ENCODE results near the gene TMTC1.

TMTC1 gene

GRCh38 chr12:29707846-29708245 is 75.9 kb downstream of the TMTC1 start:
- Histone ChIP-seq H3K27me3 (ENCODE audit: low read depth, low read length) (no peaks in the 10 kb centered on the region), H3K27ac (ENCODE audit: low read length) (no peak overlapping the region), H3K9me3 (ENCODE audit: control insufficient read depth in 1 of 2, low read length in 2 of 2) (no peaks in the 10 kb centered on the region), H3K4me3 (ENCODE audit: low read depth in 1 of 2, low read length in 2 of 2) (no peak overlapping the region), H3K36me3 (ENCODE audit: control insufficient read depth in 1 of 2, insufficient read depth in 2 of 2, low read length in 2 of 2) (no peaks in the 10 kb centered on the region), H3K4me1 (ENCODE audit: control insufficient read depth in 1 of 2, insufficient read depth in 2 of 2, low read length in 2 of 2) (peaks cover 0 to 30% of the 10 kb centered on the region in 2 donors)

- Histone ChIP-seq H3K9me3 (ENCODE audit: control insufficient read depth in 1 of 2, low read length in 2 of 2) (no peaks in the 10 kb centered on the region), H3K36me3 (ENCODE audit: control insufficient read depth in 1 of 2, insufficient read depth in 2 of 2, low read length in 2 of 2) (no peaks in the 10 kb centered on the region), H3K4me1 (ENCODE audit: control insufficient read depth in 1 of 2, insufficient read depth in 2 of 2, low read length in 2 of 2) (peaks cover 0 to 27% of the 10 kb centered on the region in 2 donors), H3K27me3 (ENCODE audit: low read depth, low read length) (no peaks in the 10 kb centered on the region), H3K27ac (ENCODE audit: low read length) (no peak overlapping the region), H3K4me3 (ENCODE audit: low read depth in 1 of 2, low read length in 2 of 2) (no peak overlapping the region)
These were observed 77.4 kb downstream of the TMTC1 start for GRCh38 chr12:29706311-29706710.

GRCh38 chr12:29703528-29703927 is 80.2 kb downstream of the TMTC1 start:
- Histone ChIP-seq H3K27ac (ENCODE audit: low read length) (no peak overlapping the region), H3K9me3 (ENCODE audit: control insufficient read depth in 1 of 2, low read length in 2 of 2) (no peaks in the 10 kb centered on the region), H3K36me3 (ENCODE audit: control insufficient read depth in 1 of 2, insufficient read depth in 2 of 2, low read length in 2 of 2) (no peaks in the 10 kb centered on the region), H3K27me3 (ENCODE audit: low read depth, low read length) (no peaks in the 10 kb centered on the region), H3K4me3 (ENCODE audit: low read depth in 1 of 2, low read length in 2 of 2) (no peak overlapping the region), H3K4me1 (ENCODE audit: control insufficient read depth in 1 of 2, insufficient read depth in 2 of 2, low read length in 2 of 2) (peaks cover 0 to 14% of the 10 kb centered on the region in 2 donors)

GRCh38 chr12:29702972-29703371 is 80.8 kb downstream of the TMTC1 start:
- Histone ChIP-seq H3K4me3 (ENCODE audit: low read depth in 1 of 2, low read length in 2 of 2) (no peak overlapping the region), H3K36me3 (ENCODE audit: control insufficient read depth in 1 of 2, insufficient read depth in 2 of 2, low read length in 2 of 2) (no peaks in the 10 kb centered on the region), H3K27me3 (ENCODE audit: low read depth, low read length) (no peaks in the 10 kb centered on the region), H3K27ac (ENCODE audit: low read length) (no peak overlapping the region), H3K9me3 (ENCODE audit: control insufficient read depth in 1 of 2, low read length in 2 of 2) (no peaks in the 10 kb centered on the region), H3K4me1 (ENCODE audit: control insufficient read depth in 1 of 2, insufficient read depth in 2 of 2, low read length in 2 of 2) (peaks cover 0 to 12% of the 10 kb centered on the region in 2 donors)

- Histone ChIP-seq H3K27ac (ENCODE audit: low read length) (no peak overlapping the region), H3K9me3 (ENCODE audit: control insufficient read depth in 1 of 2, low read length in 2 of 2) (no peaks in the 10 kb centered on the region), H3K4me3 (ENCODE audit: low read depth in 1 of 2, low read length in 2 of 2) (no peak overlapping the region), H3K4me1 (ENCODE audit: control insufficient read depth in 1 of 2, insufficient read depth in 2 of 2, low read length in 2 of 2) (peaks cover 0 to 12% of the 10 kb centered on the region in 2 donors), H3K36me3 (ENCODE audit: control insufficient read depth in 1 of 2, insufficient read depth in 2 of 2, low read length in 2 of 2) (no peaks in the 10 kb centered on the region), H3K27me3 (ENCODE audit: low read depth, low read length) (no peaks in the 10 kb centered on the region)
These were observed 81.5 kb downstream of the TMTC1 start for GRCh38 chr12:29702222-29702621.

- Histone ChIP-seq H3K36me3 (ENCODE audit: control insufficient read depth in 1 of 2, insufficient read depth in 2 of 2, low read length in 2 of 2) (no peaks in the 10 kb centered on the region), H3K4me3 (ENCODE audit: low read depth in 1 of 2, low read length in 2 of 2) (no peak overlapping the region), H3K27me3 (ENCODE audit: low read depth, low read length) (no peaks in the 10 kb centered on the region), H3K27ac (ENCODE audit: low read length) (no peak overlapping the region), H3K4me1 (ENCODE audit: control insufficient read depth in 1 of 2, insufficient read depth in 2 of 2, low read length in 2 of 2) (peaks cover 0 to 9% of the 10 kb centered on the region in 2 donors), H3K9me3 (ENCODE audit: control insufficient read depth in 1 of 2, low read length in 2 of 2) (no peaks in the 10 kb centered on the region)
These were observed 82.8 kb downstream of the TMTC1 start for GRCh38 chr12:29700761-29701481.

GRCh38 chr12:29698756-29699155 is 85.0 kb downstream of the TMTC1 start:
- Histone ChIP-seq H3K4me1 (ENCODE audit: control insufficient read depth in 1 of 2, insufficient read depth in 2 of 2, low read length in 2 of 2) (no peaks in the 10 kb centered on the region), H3K4me3 (ENCODE audit: low read depth in 1 of 2, low read length in 2 of 2) (no peak overlapping the region), H3K36me3 (ENCODE audit: control insufficient read depth in 1 of 2, insufficient read depth in 2 of 2, low read length in 2 of 2) (no peaks in the 10 kb centered on the region), H3K9me3 (ENCODE audit: control insufficient read depth in 1 of 2, low read length in 2 of 2) (no peaks in the 10 kb centered on the region), H3K27ac (ENCODE audit: low read length) (no peak overlapping the region), H3K27me3 (ENCODE audit: low read depth, low read length) (no peaks in the 10 kb centered on the region)

GRCh38 chr12:29695800-29696199 is 87.9 kb downstream of the TMTC1 start:
- Histone ChIP-seq H3K4me1 (ENCODE audit: control insufficient read depth in 1 of 2, insufficient read depth in 2 of 2, low read length in 2 of 2) (no peaks in the 10 kb centered on the region), H3K36me3 (ENCODE audit: control insufficient read depth in 1 of 2, insufficient read depth in 2 of 2, low read length in 2 of 2) (no peaks in the 10 kb centered on the region), H3K27me3 (ENCODE audit: low read depth, low read length) (no peaks in the 10 kb centered on the region), H3K27ac (ENCODE audit: low read length) (no peak overlapping the region), H3K4me3 (ENCODE audit: low read depth in 1 of 2, low read length in 2 of 2) (no peak overlapping the region), H3K9me3 (ENCODE audit: control insufficient read depth in 1 of 2, low read length in 2 of 2) (no peaks in the 10 kb centered on the region)

GRCh38 chr12:29695026-29695425 is 88.7 kb downstream of the TMTC1 start:
- no peaks in the 10 kb centered on the region for H3K9me3 ChIP-seq (ENCODE audit: control insufficient read depth in 1 of 2, low read length in 2 of 2)

GRCh38 chr12:29694002-29694401 is 89.7 kb downstream of the TMTC1 start:
- no peaks in the 10 kb centered on the region for H3K36me3 ChIP-seq (ENCODE audit: control insufficient read depth in 1 of 2, insufficient read depth in 2 of 2, low read length in 2 of 2)
- no peaks in the 10 kb centered on the region for H3K4me1 ChIP-seq (ENCODE audit: control insufficient read depth in 1 of 2, insufficient read depth in 2 of 2, low read length in 2 of 2)
- no peak overlapping the region for H3K27ac ChIP-seq (ENCODE audit: low read length)
- H3K9me3 ChIP-seq (ENCODE audit: control insufficient read depth in 1 of 2, low read length in 2 of 2), result no peaks in the 10 kb centered on the region
- H3K4me3 ChIP-seq (ENCODE audit: low read depth in 1 of 2, low read length in 2 of 2), result no peak overlapping the region
- H3K27me3 ChIP-seq (ENCODE audit: low read depth, low read length), result no peaks in the 10 kb centered on the region

More at GRCh38 chr12:29695026-29695425, 88.7 kb downstream of the TMTC1 start:
- H3K36me3 ChIP-seq (ENCODE audit: control insufficient read depth in 1 of 2, insufficient read depth in 2 of 2, low read length in 2 of 2), result no peaks in the 10 kb centered on the region
- no peak overlapping the region for H3K4me3 ChIP-seq (ENCODE audit: low read depth in 1 of 2, low read length in 2 of 2)
- no peaks in the 10 kb centered on the region for H3K27me3 ChIP-seq (ENCODE audit: low read depth, low read length)
- no peak overlapping the region for H3K27ac ChIP-seq (ENCODE audit: low read length)
- H3K4me1 ChIP-seq (ENCODE audit: control insufficient read depth in 1 of 2, insufficient read depth in 2 of 2, low read length in 2 of 2), result no peaks in the 10 kb centered on the region

GRCh38 chr12:29692237-29692636 is 91.5 kb downstream of the TMTC1 start:
- Histone ChIP-seq H3K36me3 (ENCODE audit: control insufficient read depth in 1 of 2, insufficient read depth in 2 of 2, low read length in 2 of 2) (no peaks in the 10 kb centered on the region), H3K27ac (ENCODE audit: low read length) (no peak overlapping the region), H3K27me3 (ENCODE audit: low read depth, low read length) (no peaks in the 10 kb centered on the region), H3K4me3 (ENCODE audit: low read depth in 1 of 2, low read length in 2 of 2) (no peak overlapping the region), H3K4me1 (ENCODE audit: control insufficient read depth in 1 of 2, insufficient read depth in 2 of 2, low read length in 2 of 2) (no peaks in the 10 kb centered on the region), H3K9me3 (ENCODE audit: control insufficient read depth in 1 of 2, low read length in 2 of 2) (no peaks in the 10 kb centered on the region)

All from muscle layer of duodenum (tissue), 2 donors.